Neural progenitor cell (in vitro differentiated cells): Measurements from ENCODE around the gene ATP13A3. TPM values are rescaled to one million over a fixed set of nuclear protein-coding genes. Genes with fewer than 3 reads are reported as not detected.

Source experiments
- DNase-seq: peaks from one replicate; pipeline ENCODE4 v3.0.0-alpha.2; 2016; ENCODE audit warnings: low spot score
- H2AFZ ChIP-seq: fragments of 200-600 bp; sonication (generic); replicated peaks from 2 replicates; pipeline ENCODE4 v1.6.1; 2016; ENCODE audit warnings: antibody characterized with exemption
- H3F3A ChIP-seq: fragments of 200-600 bp; sonication (generic); 2 replicates; pipeline ENCODE4 v1.6.1; 2016; ENCODE audit warnings: antibody characterized with exemption, low read depth
- H3K27ac ChIP-seq: fragments of 200-600 bp; sonication (generic); 2 replicates; pipeline ENCODE4 v1.5.1; 2016; ENCODE audit warnings: mild to moderate bottlenecking
- H3K27me3 ChIP-seq: fragments of 200-600 bp; sonication (generic); 2 replicates; pipeline ENCODE4 v1.6.1; 2016; ENCODE audit warnings: mild to moderate bottlenecking, moderate library complexity
- H3K36me3 ChIP-seq: fragments of 200-600 bp; sonication (generic); 2 replicates; pipeline ENCODE4 v1.5.1; 2016
- H3K4me1 ChIP-seq: fragments of 200-600 bp; sonication (generic); 2 replicates; pipeline ENCODE4 v1.6.1; 2016; ENCODE audit warnings: mixed run types
- H3K4me2 ChIP-seq: fragments of 200-600 bp; sonication (generic); 2 replicates; pipeline ENCODE4 v1.6.1; 2016
- H3K4me3 ChIP-seq: fragments of 200-600 bp; sonication (generic); 2 replicates; pipeline ENCODE4 v1.5.1; 2016
- H3K79me2 ChIP-seq: fragments of 200-600 bp; sonication (generic); 2 replicates; pipeline ENCODE4 v1.6.1; 2016; ENCODE audit warnings: low read depth
- H3K9ac ChIP-seq: fragments of 200-600 bp; sonication (generic); 2 replicates; pipeline ENCODE4 v1.6.1; 2016
- H3K9me3 ChIP-seq: fragments of 200-600 bp; sonication (generic); 2 replicates; pipeline ENCODE4 v1.5.1; 2016; ENCODE audit warnings: low read depth
- H4K20me1 ChIP-seq: fragments of 200-600 bp; sonication (generic); 2 replicates; pipeline ENCODE4 v1.6.1; 2016; ENCODE audit warnings: low read depth
- H3K27ac Mint-ChIP-seq: 3 replicates; pipeline ENCODE4 v1.8.0; 2021; ENCODE audit warnings: mixed read lengths
- H3K27me3 Mint-ChIP-seq: 2 replicates; pipeline ENCODE4 v1.8.0; 2022; ENCODE audit warnings: low read depth, mild to moderate bottlenecking, inconsistent platforms, moderate library complexity, mixed read lengths; ENCODE audit not compliant: insufficient read depth
- H3K36me3 Mint-ChIP-seq: 3 replicates; pipeline ENCODE4 v1.8.0; 2021; ENCODE audit warnings: mixed read lengths
- H3K4me1 Mint-ChIP-seq: 3 replicates; pipeline ENCODE4 v1.8.0; 2021; ENCODE audit warnings: mixed read lengths
- H3K4me3 Mint-ChIP-seq: 3 replicates; pipeline ENCODE4 v1.8.0; 2021; ENCODE audit warnings: mild to moderate bottlenecking, moderate library complexity, mixed read lengths
- H3K9me3 Mint-ChIP-seq: 3 replicates; pipeline ENCODE4 v1.8.0; 2020; ENCODE audit warnings: mixed read lengths
- CTCF ChIP-seq: fragments of 200-600 bp; sonication (generic); IDR thresholded peaks from 2 replicates; pipeline ENCODE4 v1.5.1; 2017; ENCODE audit warnings: antibody characterized with exemption, mild to moderate bottlenecking
- EZH2 ChIP-seq: fragments of 200-600 bp; sonication (generic); IDR thresholded peaks from 2 replicates; pipeline ENCODE4 v1.6.1; 2017; ENCODE audit warnings: antibody characterized with exemption, mild to moderate bottlenecking, moderate library complexity
- EZH2phosphoT487 ChIP-seq: fragments of 200-600 bp; sonication (generic); IDR thresholded peaks from 2 replicates; pipeline ENCODE4 v1.6.1; 2017; ENCODE audit warnings: antibody characterized with exemption
- total RNA-seq: library from RNA; depleted of rRNA; stranded (reverse); fragments of >200 nt; gene quantifications from 2 replicates; pipeline ENCODE4 v1.2.3, GENCODE V29; 2015; ENCODE audit warnings: low replicate concordance

Gene ATP13A3
- total RNA-seq, 1 donor from 2014 or later = 105 TPM

- H3K9me3 Mint-ChIP-seq = no peaks in the 10 kb centered on the region
- no peak for DNase-seq
- TF ChIP-seq EZH2 (no peak), CTCF (no peak), EZH2phosphoT487 (no peak)
These were observed 106.5 kb downstream of the ATP13A3 start for GRCh38 chr3:194380326-194380725.

GRCh38 chr3:194379651-194380050 lies 107.2 kb downstream of the ATP13A3 start:
- Histone ChIP-seq H3K4me3 (no peak overlapping the region), H3K9ac (no peak overlapping the region), H3K27me3 (no peaks in the 10 kb centered on the region), H4K20me1 (no peaks in the 10 kb centered on the region), H3K36me3 (no peaks in the 10 kb centered on the region), H2AFZ (no peak overlapping the region), H3K9me3 (no peaks in the 10 kb centered on the region), H3K4me1 (peaks cover 64% of the 10 kb centered on the region), H3K27ac (no peak overlapping the region), H3K4me2 (no peak overlapping the region), H3F3A (peaks cover 45% of the 10 kb centered on the region), H3K79me2 (no peaks in the 10 kb centered on the region)
- H3K27ac Mint-ChIP-seq = peak overlapping the region; percentile 51
- H3K4me1 Mint-ChIP-seq = peaks cover 59% of the 10 kb centered on the region
- TF ChIP-seq EZH2 (no peak), EZH2phosphoT487 (no peak), CTCF (no peak)
- H3K27me3 Mint-ChIP-seq = peaks cover 9% of the 10 kb centered on the region
- no peaks in the 10 kb centered on the region for H3K36me3 Mint-ChIP-seq
- no peak for DNase-seq
- H3K9me3 Mint-ChIP-seq = no peaks in the 10 kb centered on the region
- H3K4me3 Mint-ChIP-seq = no peak overlapping the region

More at GRCh38 chr3:194380326-194380725, 106.5 kb downstream of the ATP13A3 start:
- Histone ChIP-seq H4K20me1 (no peaks in the 10 kb centered on the region), H3K4me1 (peaks cover 61% of the 10 kb centered on the region), H3K36me3 (no peaks in the 10 kb centered on the region), H3F3A (peaks cover 39% of the 10 kb centered on the region), H3K27ac (no peak overlapping the region), H3K9ac (no peak overlapping the region), H2AFZ (no peak overlapping the region), H3K4me3 (no peak overlapping the region), H3K27me3 (no peaks in the 10 kb centered on the region), H3K4me2 (no peak overlapping the region), H3K9me3 (no peaks in the 10 kb centered on the region), H3K79me2 (no peaks in the 10 kb centered on the region)
- Mint-ChIP-seq H3K4me1 (peaks cover 53% of the 10 kb centered on the region), H3K4me3 (no peak overlapping the region), H3K27me3 (peaks cover 7% of the 10 kb centered on the region), H3K36me3 (no peaks in the 10 kb centered on the region), H3K27ac (no peak overlapping the region)

GRCh38 chr3:194379231-194379630 lies 107.6 kb downstream of the ATP13A3 start:
- Mint-ChIP-seq H3K27ac (peak overlapping the region; percentile 78), H3K36me3 (no peaks in the 10 kb centered on the region), H3K4me3 (no peak overlapping the region), H3K9me3 (no peaks in the 10 kb centered on the region), H3K27me3 (peaks cover 9% of the 10 kb centered on the region), H3K4me1 (peaks cover 60% of the 10 kb centered on the region)
- Histone ChIP-seq H2AFZ (no peak overlapping the region), H3K4me1 (peaks cover 60% of the 10 kb centered on the region), H3K36me3 (no peaks in the 10 kb centered on the region), H3F3A (peaks cover 45% of the 10 kb centered on the region), H3K4me2 (no peak overlapping the region), H4K20me1 (no peaks in the 10 kb centered on the region), H3K27ac (no peak overlapping the region), H3K4me3 (no peak overlapping the region), H3K9ac (no peak overlapping the region), H3K27me3 (no peaks in the 10 kb centered on the region), H3K9me3 (no peaks in the 10 kb centered on the region), H3K79me2 (no peaks in the 10 kb centered on the region)
- DNase-seq = no peak
- TF ChIP-seq EZH2phosphoT487 = no peak
- no peak for TF ChIP-seq EZH2
- TF ChIP-seq CTCF = no peak
